CD4-positive, alpha-beta memory T cell (primary cell): ENCODE results near the gene TMPRSS7. TPM values are rescaled to one million over a fixed set of nuclear protein-coding genes. Genes with fewer than 3 reads are reported as not detected.
"Not testable (repeated sequence)": the region's sequence is repeated elsewhere in the genome, so short reads cannot be mapped to it uniquely, and the experiment has no call there.

Experiments used
- CTCF ChIA-PET: fragments of 350-600 bp; sonication (Branson Sonifier 250); formaldehyde crosslinking; loops from one replicate; lab custom pipeline; 2021; ENCODE audit warnings: inconsistent platforms; ENCODE audit not compliant: partially characterized antibody; lab: Charles Lee
- POLR2A ChIA-PET: fragments of 350-600 bp; sonication (Branson Sonifier 250); formaldehyde crosslinking; loops from one replicate; lab custom pipeline; 2021; ENCODE audit not compliant: partially characterized antibody; lab: Charles Lee
- DNase-seq, 5 donors: peaks; one replicate each; pipeline versions ENCODE4 v3.0.0 to v3.0.0-alpha.2; 2020 to 2022; ENCODE audit warnings: mixed read lengths in 1 of 5
- H3K27ac ChIP-seq: one replicate; pipeline ENCODE4 v1.7.0; 2013; ENCODE audit warnings: low read depth, low read length
- H3K27me3 ChIP-seq: 2 replicates; pipeline ENCODE4 v1.7.0; 2013; ENCODE audit warnings: mild to moderate bottlenecking, low read length, moderate library complexity; ENCODE audit not compliant: insufficient read depth
- H3K36me3 ChIP-seq: 2 replicates; pipeline ENCODE4 v1.7.0; 2013; ENCODE audit warnings: mild to moderate bottlenecking, low read length, moderate library complexity; ENCODE audit not compliant: insufficient read depth
- H3K4me1 ChIP-seq: 2 replicates; pipeline ENCODE4 v1.7.0; 2013; ENCODE audit warnings: mild to moderate bottlenecking, low read length, moderate library complexity; ENCODE audit not compliant: insufficient read depth
- H3K4me3 ChIP-seq, 2 donors: one replicate each; pipeline ENCODE4 v1.7.0; 2013; ENCODE audit warnings: low read length in 2 of 2, mild to moderate bottlenecking in 1 of 2
- H3K9me3 ChIP-seq, 2 donors: one replicate each; pipeline ENCODE4 v1.7.0; 2013; ENCODE audit warnings: low read length in 2 of 2, control low read depth in 1 of 2; ENCODE audit not compliant: control insufficient read depth in 1 of 2
- H3K27ac Mint-ChIP-seq, 7 donors: one replicate each; pipeline ENCODE4 v1.8.0; 2020 to 2021; ENCODE audit warnings: mixed read lengths in 7 of 7, mild to moderate bottlenecking in 6 of 7, inconsistent platforms in 3 of 7, moderate library complexity in 3 of 7
- H3K27me3 Mint-ChIP-seq, 2 donors: one replicate each; pipeline ENCODE4 v1.8.0; 2020 to 2021; ENCODE audit warnings: mixed read lengths in 2 of 2
- H3K36me3 Mint-ChIP-seq, 2 donors: one replicate each; pipeline ENCODE4 v1.8.0; 2020 to 2021; ENCODE audit warnings: mixed read lengths in 2 of 2, inconsistent platforms in 1 of 2, mild to moderate bottlenecking in 1 of 2
- H3K4me1 Mint-ChIP-seq, 4 donors: one replicate each; pipeline ENCODE4 v1.8.0; 2020 to 2021; ENCODE audit warnings: mixed read lengths in 4 of 4, mild to moderate bottlenecking in 1 of 4
- H3K4me3 Mint-ChIP-seq, 8 donors: one replicate each; pipeline ENCODE4 v1.8.0; 2020 to 2021; ENCODE audit warnings: mixed read lengths in 8 of 8, mild to moderate bottlenecking in 7 of 8, moderate library complexity in 6 of 8, inconsistent platforms in 3 of 8
- H3K9me3 Mint-ChIP-seq, 8 donors: one replicate each; pipeline ENCODE4 v1.8.0; 2020 to 2021; ENCODE audit warnings: mixed read lengths in 8 of 8, mild to moderate bottlenecking in 5 of 8, inconsistent platforms in 3 of 8, moderate library complexity in 1 of 8
- intact Hi-C: fragments of 100-400 bp; cut with micrococcal nuclease; formaldehyde crosslinking; loops from one replicate; pipeline ENCODE4 v1.15.1; 2023
- polyA plus RNA-seq, 2 donors: library from polyadenylated mRNA; unstranded; fragments of 300-500 nt; fragmentation: Illumina TruSeq; gene quantifications; one replicate each; pipeline ENCODE4 v1.2.3, GENCODE V29; 2021
- total RNA-seq, 2 experiments: library from RNA; stranded (reverse); gene quantifications; one replicate each; pipeline ENCODE4 v1.2.3, GENCODE V29; 2021

The TMPRSS7 gene
- total and polyA plus RNA-seq, 4 experiments from 2014 or later = 0.15 to 0.26 (median 0.26) TPM; not detected in 1

GRCh38 chr3:112020674-112021085 lies 13.9 kb upstream of the TMPRSS7 start:
- ChIA-PET POLR2A (no interaction called here), CTCF (no interaction called here)
- DNase-seq = no peak
- H3K27ac Mint-ChIP-seq = no peak overlapping the region
- peaks cover 0 to 8% (median under 1%) of the 10 kb centered on the region in 8 donors for H3K9me3 Mint-ChIP-seq
- H3K27me3 Mint-ChIP-seq = no peaks in the 10 kb centered on the region
- no peaks in the 10 kb centered on the region for H3K4me1 Mint-ChIP-seq
- intact Hi-C loops = no loop called here
- no peaks in the 10 kb centered on the region for H3K36me3 ChIP-seq
- no peaks in the 10 kb centered on the region for H3K36me3 Mint-ChIP-seq
- no peaks in the 10 kb centered on the region for H3K9me3 ChIP-seq
- H3K4me3 Mint-ChIP-seq = no peak overlapping the region
- H3K27me3 ChIP-seq = no peaks in the 10 kb centered on the region
- H3K27ac ChIP-seq = no peak overlapping the region
- H3K4me3 ChIP-seq = no peak overlapping the region
- no peaks in the 10 kb centered on the region for H3K4me1 ChIP-seq

- intact Hi-C loops = no loop called here
Measured at GRCh38 chr3:112027142-112027541, 7.4 kb upstream of the TMPRSS7 start.

GRCh38 chr3:112027826-112028225 lies 6.7 kb upstream of the TMPRSS7 start:
- ChIA-PET CTCF (interaction anchor here (1.7 kb wide), 1 partner anchor 14 kb away, joined by 7 read pairs; no protein-coding TSS in a partner anchor), POLR2A (no interaction called here)
- Histone ChIP-seq H3K9me3 (no peaks in the 10 kb centered on the region), H3K4me1 (no peaks in the 10 kb centered on the region), H3K4me3 (no peak overlapping the region), H3K36me3 (no peaks in the 10 kb centered on the region), H3K27me3 (no peaks in the 10 kb centered on the region), H3K27ac (no peak overlapping the region)
- Mint-ChIP-seq H3K4me3 (no peak overlapping the region), H3K27ac (no peak overlapping the region), H3K36me3 (no peaks in the 10 kb centered on the region), H3K27me3 (no peaks in the 10 kb centered on the region), H3K4me1 (no peaks in the 10 kb centered on the region), H3K9me3 (peaks cover 0 to 2% (median 0%) of the 10 kb centered on the region in 8 donors)
- intact Hi-C loops = no loop called here
- no peak for DNase-seq

More at GRCh38 chr3:112027142-112027541, 7.4 kb upstream of the TMPRSS7 start:
- Mint-ChIP-seq H3K9me3 (peaks cover 0 to 3% (median 0%) of the 10 kb centered on the region in 8 donors), H3K36me3 (no peaks in the 10 kb centered on the region), H3K27ac (no peak overlapping the region), H3K4me1 (no peaks in the 10 kb centered on the region), H3K27me3 (no peaks in the 10 kb centered on the region), H3K4me3 (no peak overlapping the region)
- Histone ChIP-seq H3K36me3 (no peaks in the 10 kb centered on the region), H3K4me3 (no peak overlapping the region), H3K27me3 (no peaks in the 10 kb centered on the region), H3K4me1 (no peaks in the 10 kb centered on the region), H3K9me3 (no peaks in the 10 kb centered on the region), H3K27ac (no peak overlapping the region)
- no peak for DNase-seq
- ChIA-PET CTCF (interaction anchor here (1.7 kb wide), 1 partner anchor 14 kb away, joined by 7 read pairs; no protein-coding TSS in a partner anchor), POLR2A (no interaction called here)

GRCh38 chr3:112030901-112031300 lies 3.6 kb upstream of the TMPRSS7 start:
- intact Hi-C loops = no loop called here
- DNase-seq = no peak
- H3K4me1 ChIP-seq = no peaks in the 10 kb centered on the region
- Mint-ChIP-seq H3K4me1 (no peaks in the 10 kb centered on the region), H3K9me3 (no peaks in the 10 kb centered on the region), H3K36me3 (no peaks in the 10 kb centered on the region), H3K4me3 (no peak overlapping the region), H3K27ac (no peak overlapping the region), H3K27me3 (no peaks in the 10 kb centered on the region)
- ChIA-PET CTCF (interaction anchor here (1.0 to 1.4 kb wide), 2 partner anchors 12 to 63 kb away, joined by 3 read pairs; no protein-coding TSS in a partner anchor), POLR2A (no interaction called here)
- no peaks in the 10 kb centered on the region for H3K27me3 ChIP-seq
- H3K9me3 ChIP-seq = no peaks in the 10 kb centered on the region
- no peaks in the 10 kb centered on the region for H3K36me3 ChIP-seq
- H3K4me3 ChIP-seq = no peak overlapping the region
- no peak overlapping the region for H3K27ac ChIP-seq

GRCh38 chr3:112032098-112032731 lies 2.3 kb upstream of the TMPRSS7 start:
- Histone ChIP-seq H3K9me3 (no peaks in the 10 kb centered on the region), H3K36me3 (no peaks in the 10 kb centered on the region), H3K4me1 (no peaks in the 10 kb centered on the region), H3K27me3 (no peaks in the 10 kb centered on the region), H3K27ac (no peak overlapping the region), H3K4me3 (no peak overlapping the region)
- CTCF ChIA-PET = interaction anchor here (1.0 kb wide), 1 partner anchor 64 kb away, joined by 3 read pairs; no protein-coding TSS in a partner anchor
- Mint-ChIP-seq H3K27me3 (no peaks in the 10 kb centered on the region), H3K9me3 (no peaks in the 10 kb centered on the region), H3K4me1 (no peaks in the 10 kb centered on the region), H3K4me3 (no peak overlapping the region), H3K27ac (no peak overlapping the region), H3K36me3 (no peaks in the 10 kb centered on the region)
- intact Hi-C loops = no loop called here
- no peak for DNase-seq
- POLR2A ChIA-PET = no interaction called here

GRCh38 chr3:112035241-112035640 lies 705 bp downstream of the TMPRSS7 start:
- ChIA-PET CTCF (interaction anchor here (0.7 to 1.7 kb wide), 2 partner anchors 9 to 46 kb away, joined by 4 to 5 read pairs; no protein-coding TSS in a partner anchor), POLR2A (no interaction called here)
- H3K4me3 Mint-ChIP-seq = no peak overlapping the region

GRCh38 chr3:112037194-112037593 lies 2.7 kb downstream of the TMPRSS7 start:
- POLR2A ChIA-PET, intact Hi-C loops: not testable (repeated sequence)

More at GRCh38 chr3:112035241-112035640, 705 bp downstream of the TMPRSS7 start:
- no peak overlapping the region for H3K4me3 ChIP-seq
- no peaks in the 10 kb centered on the region for H3K9me3 ChIP-seq
- Mint-ChIP-seq H3K27ac (no peak overlapping the region), H3K36me3 (no peaks in the 10 kb centered on the region), H3K4me1 (no peaks in the 10 kb centered on the region), H3K27me3 (no peaks in the 10 kb centered on the region), H3K9me3 (peaks cover 0 to 3% (median 0%) of the 10 kb centered on the region in 8 donors)
- no peak overlapping the region for H3K27ac ChIP-seq
- no peaks in the 10 kb centered on the region for H3K4me1 ChIP-seq
- no peaks in the 10 kb centered on the region for H3K36me3 ChIP-seq
- intact Hi-C loops = no loop called here
- DNase-seq = no peak
- H3K27me3 ChIP-seq = no peaks in the 10 kb centered on the region

More at GRCh38 chr3:112037194-112037593, 2.7 kb downstream of the TMPRSS7 start:
- H3K27ac ChIP-seq, H3K27me3 ChIP-seq, H3K4me1 ChIP-seq, H3K4me1 Mint-ChIP-seq, H3K36me3 Mint-ChIP-seq, H3K4me3 ChIP-seq, CTCF ChIA-PET, H3K36me3 ChIP-seq, H3K27me3 Mint-ChIP-seq, H3K9me3 ChIP-seq, H3K27ac Mint-ChIP-seq, H3K9me3 Mint-ChIP-seq, DNase-seq, H3K4me3 Mint-ChIP-seq: not testable (repeated sequence)
